Embryonic facial prominence (tissue), 1 donor: Measurements from ENCODE around the gene LMNTD2.

ENCODE experiments used
- DNase-seq: peaks from one replicate; pipeline ENCODE4 v3.0.0-alpha.2; 2016; ENCODE audit errors: extremely low spot score

Gene LMNTD2, protein sequence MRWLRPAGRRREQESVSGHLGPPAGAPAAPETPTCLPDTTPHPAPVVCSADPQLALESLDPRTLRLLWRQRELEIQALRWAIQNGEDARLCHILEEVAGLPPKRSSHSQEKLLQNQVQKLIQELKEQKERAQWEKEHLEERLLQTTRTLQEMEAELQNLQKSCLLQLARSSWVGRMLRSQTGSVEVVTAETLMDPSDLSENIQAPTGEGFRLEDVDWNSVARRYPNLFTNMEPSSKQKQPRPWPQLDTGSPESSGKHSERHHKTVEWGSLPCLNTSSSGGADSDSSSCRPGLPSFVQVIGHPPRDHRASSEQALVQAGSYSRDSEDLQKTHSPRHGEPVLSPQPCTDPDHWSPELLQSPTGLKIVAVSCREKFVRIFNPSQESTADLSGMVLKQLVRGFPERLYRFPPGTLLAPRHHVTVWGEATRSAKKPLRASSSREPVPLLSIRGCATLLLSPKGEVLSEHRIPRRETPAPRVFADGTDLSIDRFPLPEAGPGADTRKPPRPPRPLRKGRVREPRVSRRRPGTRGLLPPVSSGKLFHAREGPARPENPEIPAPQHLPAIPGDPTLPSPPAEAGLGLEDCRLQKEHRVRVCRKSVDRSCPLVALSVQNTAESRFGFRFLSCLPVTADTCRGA

DNA sequence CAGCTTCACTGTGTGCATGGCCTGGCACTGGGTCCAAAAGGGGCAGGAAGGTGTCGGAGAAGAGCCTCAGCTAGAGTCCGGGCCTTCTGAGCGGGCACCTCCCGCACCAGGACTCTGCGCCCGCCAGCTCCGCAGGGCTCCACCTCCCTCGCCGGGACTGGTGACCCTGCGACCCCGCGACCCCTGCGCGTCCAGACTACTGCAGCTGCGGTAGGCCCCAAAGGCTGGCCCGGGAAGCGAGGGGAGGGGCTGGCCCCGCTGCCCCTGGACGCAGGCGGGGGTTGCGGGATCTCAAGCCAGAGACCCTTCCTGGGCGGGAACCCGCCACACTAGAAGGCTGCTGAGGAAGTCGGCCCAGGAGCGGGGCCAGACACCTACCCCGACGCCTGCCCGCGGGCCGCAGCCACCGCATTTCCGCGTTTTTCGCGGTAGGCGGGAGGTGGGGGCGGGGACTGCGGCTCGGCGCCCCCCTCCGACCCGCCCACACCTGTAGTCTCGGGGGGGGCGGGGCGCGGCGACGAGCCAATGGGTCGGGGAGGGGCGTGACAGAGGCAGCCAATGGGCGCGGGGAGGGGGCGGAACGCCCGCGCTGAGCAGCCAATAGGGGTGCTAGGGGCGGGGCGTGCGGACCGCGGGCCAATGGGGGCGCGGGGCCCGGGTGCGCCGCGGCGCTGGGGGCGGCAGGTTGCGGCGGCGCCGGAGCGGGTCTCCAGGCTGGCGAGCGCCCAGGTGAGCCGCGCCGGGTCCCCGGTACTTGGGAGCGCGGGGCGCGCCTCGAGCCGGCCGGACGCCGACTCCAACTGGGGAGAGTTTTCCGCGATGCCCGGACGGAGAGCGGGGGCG, at the start of gene LMNTD2, which contains the start of gene RASSF7:
LMNTD2 (minus strand) TSS at position 434 of the 843 bp plus-strand sequence; CDS start at position 412, 22 bp downstream.
RASSF7 (plus strand) TSS at position 666 of the 843 bp plus-strand sequence. CDS start 799 bp downstream, outside the sequence.
- peak; percentile 78 for DNase-seq

DNA sequence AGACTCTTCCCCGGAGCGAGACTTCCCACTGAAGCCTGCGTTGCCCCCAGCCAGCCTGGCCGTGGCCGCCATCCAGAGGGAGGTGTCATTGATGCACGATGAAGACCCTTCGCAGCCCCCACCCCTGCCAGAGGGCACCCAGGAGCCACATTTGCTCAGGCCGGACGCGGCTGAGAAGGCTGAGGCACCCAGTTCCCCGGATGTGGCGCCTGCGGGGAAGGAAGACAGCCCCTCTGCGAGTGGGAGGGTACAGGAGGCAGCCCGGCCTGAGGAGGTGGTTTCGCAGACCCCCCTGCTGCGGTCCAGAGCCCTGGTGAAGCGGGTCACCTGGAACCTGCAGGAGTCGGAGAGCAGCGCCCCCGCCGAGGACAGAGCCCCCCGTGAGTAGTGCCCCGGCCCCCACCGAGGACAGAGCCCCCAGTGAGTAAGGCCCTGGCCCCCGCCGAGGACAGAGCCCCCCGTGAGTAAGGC, 48.8 kb upstream of the LMNTD2 start:
- no peak for DNase-seq

DNA sequence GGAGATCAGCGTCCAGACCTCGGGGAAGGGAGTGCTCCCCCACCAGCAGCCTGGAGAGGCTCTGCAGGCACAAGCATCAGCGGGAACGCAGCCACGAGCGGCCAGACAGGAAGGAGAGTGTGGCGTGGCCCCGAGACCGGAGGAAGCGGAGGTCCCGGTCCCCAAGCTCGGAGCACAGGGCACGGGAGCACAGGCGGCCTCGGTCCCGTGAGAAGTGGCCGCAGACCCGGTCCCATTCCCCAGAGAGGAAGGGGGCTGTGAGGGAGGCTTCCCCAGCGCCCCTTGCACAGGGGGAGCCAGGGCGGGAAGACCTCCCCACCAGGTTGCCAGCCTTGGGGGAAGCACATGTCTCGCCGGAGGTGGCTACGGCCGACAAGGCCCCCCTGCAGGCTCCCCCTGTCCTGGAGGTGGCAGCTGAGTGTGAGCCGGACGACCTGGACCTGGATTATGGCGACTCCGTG, 48.3 kb upstream of the LMNTD2 start:
- DNase-seq, result no peak

DNA sequence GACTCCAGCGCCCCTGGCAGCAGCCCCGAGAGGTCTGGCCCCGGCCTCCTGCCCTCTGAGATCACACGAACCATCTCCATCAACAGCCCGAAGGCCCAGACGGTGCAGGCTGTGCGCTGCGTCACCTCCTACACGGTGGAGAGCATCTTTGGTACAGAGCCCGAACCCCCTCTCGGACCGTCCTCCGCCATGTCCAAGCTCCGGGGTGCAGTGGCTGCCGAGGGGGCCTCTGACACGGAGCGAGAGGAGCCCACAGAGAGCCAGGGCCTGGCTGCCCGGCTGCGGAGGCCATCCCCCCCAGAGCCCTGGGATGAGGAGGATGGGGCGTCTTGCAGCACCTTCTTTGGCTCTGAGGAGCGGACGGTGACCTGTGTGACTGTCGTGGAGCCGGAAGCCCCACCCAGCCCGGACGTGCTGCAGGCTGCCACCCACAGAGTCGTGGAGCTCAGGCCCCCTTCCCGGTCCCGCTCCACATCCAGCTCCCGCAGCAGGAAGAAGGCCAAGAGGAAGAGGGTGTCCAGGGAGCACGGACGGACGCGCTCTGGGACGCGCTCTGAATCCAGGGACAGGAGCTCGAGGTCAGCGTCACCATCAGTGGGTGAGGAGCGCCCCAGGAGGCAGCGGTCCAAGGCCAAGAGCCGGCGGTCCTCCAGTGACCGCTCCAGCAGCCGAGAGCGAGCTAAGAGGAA, 47.6 kb upstream of the LMNTD2 start:
- DNase-seq, result no peak

DNA sequence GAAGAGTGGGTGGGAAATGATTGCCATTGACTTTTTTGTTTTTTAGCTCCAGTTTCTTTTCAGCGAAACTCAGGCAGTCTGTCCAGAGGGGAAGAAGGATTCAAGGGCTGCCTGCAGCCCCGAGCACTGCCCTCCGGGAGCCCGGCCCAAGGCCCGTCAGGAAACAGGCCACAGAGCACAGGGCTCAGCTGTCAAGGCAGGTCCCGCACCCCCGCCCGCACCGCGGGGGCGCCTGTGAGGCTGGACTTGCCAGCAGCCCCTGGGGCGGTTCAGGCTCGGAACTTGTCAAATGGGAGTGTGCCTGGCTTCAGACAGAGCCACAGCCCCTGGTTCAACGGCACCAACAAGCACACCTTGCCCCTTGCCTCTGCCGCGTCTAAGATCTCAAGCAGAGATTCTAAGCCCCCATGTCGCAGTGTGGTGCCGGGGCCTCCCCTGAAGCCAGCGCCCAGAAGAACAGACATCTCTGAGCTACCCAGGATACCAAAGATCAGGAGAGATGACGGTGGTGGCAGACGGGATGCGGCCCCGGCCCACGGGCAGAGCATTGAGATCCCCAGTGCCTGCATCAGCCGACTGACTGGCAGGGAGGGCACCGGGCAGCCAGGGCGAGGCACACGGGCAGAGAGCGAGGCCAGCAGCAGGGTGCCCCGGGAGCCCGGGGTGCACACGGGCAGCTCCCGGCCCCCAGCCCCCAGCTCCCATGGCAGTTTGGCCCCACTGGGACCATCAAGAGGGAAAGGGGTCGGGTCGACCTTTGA, 46.7 kb upstream of the LMNTD2 start:
- no peak for DNase-seq

DNA sequence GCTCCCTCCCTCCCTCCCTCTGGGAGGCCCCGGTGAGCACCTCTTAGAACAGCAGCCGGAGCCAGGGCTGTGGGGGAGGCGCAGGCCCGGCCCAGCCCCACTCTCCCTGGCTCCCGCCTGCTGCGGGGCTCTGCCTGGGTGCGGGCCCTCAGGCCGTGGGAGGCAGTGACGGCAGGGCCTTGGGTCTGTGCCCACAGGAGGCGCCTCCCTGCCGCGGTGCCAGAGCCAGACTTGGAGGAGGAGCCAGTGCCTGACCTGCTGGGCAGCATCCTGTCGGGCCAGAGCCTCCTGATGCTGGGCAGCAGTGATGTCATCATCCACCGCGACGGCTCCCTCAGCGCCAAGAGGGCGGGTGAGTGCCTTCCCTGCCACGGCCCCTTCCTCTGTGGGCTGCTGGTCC, 45.7 kb upstream of the LMNTD2 start:
- no peak for DNase-seq

DNA sequence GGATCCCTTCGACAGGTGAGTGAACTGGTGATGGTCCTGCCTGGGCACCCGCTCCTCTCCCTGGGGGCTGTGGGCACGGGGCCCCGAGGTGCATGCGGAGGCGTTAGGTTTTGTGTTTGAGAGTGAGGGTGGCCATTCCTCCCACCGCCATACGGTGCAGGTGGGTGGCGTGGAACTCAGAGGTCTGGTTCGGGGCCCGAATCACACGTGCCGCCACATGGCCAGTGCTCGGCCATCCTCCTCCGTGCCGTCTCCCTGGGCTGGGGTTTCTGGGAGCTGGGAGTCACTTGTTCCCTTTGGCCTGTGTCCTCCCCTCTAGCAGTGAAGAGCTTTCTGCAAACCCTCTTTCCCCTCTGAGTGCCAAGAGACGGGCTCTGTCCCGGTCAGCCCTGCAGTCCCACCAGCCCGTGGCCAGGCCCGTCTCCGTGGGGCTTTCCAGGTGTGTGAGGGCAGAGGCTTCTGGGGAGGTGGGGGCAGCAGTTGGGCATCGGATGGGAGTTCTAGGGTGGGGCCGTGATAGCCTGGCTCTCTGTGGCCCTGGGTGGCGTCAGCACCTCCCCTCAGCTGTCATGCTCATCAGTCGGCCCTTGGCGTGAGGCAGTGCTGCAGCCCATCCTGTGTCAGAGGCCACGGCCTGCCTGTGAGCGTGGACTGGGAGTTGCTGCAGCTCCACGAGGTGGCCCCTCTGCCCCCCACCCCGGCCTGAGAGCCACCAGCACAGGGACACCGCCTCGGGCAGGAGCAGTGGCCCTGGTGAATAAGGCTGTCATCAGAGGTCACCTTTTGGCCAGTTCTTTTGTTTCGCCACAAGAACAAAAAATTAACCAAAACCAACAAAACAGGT, 45.0 kb upstream of the LMNTD2 start:
- no peak for DNase-seq

DNA sequence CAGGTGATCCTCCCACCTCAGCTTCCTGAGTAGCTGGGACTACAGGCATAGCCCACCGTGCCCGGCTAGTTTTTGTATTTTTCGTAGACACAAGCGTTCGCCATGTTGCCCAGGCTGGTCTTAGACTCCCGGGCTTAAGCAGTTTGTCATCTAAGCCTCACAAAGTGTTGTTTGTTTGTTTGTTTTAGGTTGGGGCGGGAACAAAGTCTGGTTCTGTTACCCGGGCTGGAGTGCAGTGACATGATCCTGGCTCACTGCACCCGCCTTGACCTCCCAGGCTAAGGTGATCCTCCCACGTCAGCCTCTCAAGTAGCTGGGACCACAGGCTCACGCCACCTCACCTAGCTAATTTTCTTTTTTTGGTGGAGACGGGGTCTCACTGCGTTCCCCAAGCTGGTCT, 42.6 kb upstream of the LMNTD2 start:
- DNase-seq, result no peak

DNA sequence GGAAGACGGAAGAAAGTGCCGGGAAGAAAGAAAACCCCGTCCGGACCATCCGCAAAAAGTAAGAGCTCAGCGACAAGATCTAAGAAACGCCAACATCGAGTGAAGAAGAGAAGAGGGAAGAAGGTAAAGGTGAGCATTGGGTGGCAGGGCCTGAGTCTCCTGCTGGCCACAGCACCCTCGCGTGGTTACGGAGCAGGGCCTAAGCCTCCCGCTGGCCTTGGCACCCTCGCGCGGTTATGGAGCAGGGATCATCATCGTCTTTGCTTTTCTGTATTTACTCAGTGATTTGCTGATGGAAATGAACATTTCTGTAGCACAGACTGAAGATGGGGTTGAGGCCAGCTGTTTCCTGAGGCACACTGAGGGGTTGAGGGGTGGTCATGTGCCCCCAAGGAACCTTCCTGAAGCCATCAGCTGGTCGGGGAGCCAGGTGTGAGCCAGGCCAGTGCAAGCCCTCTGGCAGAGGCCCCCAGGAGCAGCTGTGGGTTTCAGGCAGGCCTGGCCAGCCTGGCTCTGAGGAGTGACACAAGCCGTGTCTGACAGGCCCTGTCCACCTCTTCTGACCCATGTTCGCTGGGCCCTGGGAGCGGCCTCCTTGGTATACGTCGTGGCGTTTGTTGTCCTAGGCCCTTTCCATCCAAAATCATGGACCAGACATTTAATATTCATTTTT, 41.2 kb upstream of the LMNTD2 start:
- DNase-seq, result no peak

DNA sequence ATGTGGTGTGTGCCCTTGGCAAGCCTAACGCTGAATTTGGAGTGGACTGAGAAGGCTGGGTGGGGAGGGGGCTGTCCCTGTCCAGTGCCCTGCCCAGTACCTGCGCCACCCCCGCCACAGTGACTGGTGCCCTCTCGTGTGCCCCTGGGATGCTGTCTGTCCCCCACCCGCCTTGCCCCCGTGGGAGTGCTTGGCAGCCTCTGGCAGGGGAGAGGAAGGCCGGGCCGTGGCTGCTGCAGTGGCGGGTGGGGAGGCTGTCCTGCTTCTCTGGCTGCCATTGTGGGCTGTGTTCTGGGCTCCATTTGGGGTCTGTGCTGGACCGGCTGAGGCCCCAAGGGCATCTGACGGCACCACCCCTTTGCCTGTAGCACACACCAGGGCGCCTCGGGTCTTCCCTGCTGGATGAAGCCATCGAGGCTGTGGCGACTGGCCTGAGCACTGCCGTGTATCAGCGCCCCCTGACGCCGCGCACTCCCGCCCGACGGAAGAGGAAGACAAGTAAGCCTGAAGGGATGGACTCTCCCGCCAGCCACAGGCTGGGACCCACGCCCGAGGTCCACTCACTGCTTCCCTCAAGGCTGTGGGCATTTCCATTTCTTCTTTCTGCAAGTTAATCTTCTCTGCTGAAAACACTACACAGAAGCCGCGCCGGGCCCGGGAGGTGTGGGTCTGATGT, 37.6 kb upstream of the LMNTD2 start:
- DNase-seq, result no peak

DNA sequence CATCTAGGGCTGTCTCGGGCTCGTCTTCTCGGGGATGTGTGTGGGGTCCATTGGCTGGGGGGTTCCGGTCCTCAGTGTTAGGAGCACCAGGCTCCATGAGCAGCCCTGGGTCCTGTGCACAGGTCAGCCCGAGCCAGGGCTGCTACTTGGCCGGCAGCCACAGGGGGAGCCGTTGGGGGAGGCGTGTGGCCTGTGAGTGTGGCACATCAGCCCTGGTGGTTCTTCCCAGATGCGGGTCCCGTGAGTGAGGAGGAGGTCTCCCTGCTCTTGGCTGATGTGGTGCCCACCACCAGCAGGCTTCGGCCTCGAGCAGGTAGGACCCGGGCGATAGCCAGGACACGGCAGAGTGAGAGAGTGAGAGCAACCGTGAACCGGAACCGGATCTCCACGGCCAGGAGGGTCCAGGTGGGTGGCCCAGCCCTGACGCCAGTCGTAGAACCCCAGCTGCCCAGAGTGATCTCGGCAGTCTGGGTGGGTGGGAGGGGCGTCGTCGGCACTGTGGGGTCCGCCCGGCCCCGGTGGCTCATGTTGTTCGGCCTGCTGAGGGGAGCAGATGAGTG, 36.7 kb upstream of the LMNTD2 start:
- DNase-seq, result no peak

DNA sequence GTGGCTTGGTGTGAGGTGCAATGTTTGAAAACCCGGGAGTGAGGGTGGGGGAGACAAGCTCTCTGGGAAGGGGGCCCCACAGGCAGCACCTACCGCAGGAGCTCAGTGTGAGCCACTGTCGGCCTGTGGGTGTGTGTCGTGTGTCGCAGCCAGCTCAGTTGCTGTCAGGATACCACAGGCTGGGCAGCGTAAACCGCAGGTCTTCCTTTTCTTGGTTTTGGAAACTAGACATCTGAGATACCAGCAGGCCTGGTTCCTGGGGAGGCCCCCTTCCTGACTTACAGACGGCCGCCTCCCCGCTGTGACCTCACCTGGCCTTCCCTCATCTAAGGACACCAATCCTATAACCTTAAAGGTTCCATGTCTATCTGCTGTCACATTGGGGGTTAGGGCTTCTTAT, 35.8 kb upstream of the LMNTD2 start:
- no peak for DNase-seq

DNA sequence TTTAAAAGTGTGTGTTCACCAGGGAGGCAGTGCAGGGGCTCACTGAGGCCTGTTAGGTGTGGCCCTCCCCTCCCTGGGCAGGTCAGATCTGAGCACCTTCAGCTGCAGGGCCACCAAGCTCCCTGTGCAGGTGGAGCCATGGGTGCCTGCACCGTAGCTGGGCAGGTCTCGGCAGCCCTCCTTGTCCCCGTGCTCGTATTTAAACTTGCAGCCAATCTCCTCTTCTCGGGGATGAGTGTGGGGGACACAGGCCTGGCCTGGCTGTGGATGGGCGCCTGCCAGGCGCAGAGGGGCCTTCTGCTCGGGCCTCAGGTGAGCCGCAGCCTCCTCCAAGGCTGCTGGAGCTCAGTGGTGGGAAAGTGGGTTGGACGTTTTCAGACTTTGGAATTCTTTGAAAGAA, 34.9 kb upstream of the LMNTD2 start:
- no peak for DNase-seq

DNA sequence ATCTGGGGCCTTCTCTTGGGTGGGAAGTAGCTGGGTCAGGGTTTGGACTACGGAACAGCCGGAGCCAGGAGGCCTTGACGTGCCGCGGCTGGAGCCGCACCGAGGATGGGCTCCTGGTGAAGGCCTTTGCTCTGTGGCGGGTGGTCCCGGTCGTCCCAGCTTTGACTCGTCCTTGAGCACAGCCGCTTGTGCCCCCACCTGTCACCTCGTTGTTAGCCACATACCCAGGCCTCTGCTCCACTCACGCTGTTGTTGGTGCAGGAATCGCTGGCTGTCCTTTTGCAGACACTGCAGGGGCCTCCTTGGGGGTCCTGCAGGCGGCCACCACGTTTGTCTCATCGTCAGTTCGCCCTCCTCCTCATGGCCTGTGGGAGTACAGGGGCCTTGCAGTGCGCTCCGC, 32.8 kb upstream of the LMNTD2 start:
- no peak for DNase-seq

DNA sequence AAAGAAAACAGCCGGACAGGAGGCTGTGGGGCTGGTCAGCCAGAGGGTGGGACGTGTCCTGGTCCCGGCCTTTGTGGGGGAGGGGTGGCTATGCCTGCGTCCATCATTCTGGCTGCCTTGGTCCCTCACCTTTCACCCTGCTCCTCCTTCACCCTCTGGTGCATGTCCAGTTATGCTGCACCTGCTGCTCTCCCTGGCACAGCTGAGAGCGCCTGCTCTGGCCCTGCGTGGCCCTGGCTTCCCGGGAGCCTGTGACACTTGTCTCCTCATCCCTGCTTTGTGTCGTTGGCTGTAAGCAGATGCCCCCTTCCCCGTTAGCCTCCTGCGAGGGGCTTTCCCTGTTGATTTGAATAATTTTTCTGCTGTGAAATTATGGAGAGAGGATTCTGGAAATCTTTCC, 32.4 kb upstream of the LMNTD2 start:
- no peak for DNase-seq

DNA sequence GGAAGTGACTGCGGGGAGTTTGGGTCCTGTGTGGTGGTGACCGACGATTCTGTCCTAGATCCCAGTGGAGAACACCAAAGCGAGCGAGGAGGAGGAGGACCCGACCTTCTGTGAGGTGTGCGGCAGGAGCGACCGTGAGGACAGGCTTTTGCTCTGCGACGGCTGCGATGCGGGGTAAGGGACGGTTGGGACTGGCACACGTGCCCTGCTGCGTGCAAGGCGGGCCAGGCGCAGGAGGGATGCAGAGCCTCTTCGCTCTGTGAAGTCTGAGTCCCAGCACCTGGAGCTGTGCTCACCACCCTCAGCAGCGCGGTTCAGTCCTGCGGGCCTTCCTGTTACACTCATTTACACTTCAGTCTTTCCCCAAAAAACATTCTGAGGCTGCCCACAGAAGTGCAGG, 32.0 kb upstream of the LMNTD2 start:
- no peak for DNase-seq

DNA sequence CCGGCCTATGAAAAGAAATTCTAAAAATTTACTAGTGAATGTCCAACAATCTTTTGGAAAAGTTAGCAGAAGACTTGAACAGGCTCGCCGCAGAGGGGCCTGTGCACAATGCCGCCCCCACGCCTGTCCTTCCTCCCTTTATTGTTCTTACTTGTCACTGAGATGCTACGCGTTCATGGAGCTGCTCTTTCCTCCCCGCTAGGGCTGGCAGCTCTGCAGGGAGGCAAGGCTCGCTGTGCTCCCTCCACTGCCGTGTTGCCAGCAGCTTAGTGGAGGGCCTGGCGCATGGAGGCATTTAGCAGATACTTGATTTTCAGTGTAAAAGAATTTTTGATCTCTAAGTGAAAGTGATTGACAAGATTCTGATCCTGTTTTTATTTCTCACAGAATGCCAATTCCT, 30.5 kb upstream of the LMNTD2 start:
- no peak for DNase-seq

DNA sequence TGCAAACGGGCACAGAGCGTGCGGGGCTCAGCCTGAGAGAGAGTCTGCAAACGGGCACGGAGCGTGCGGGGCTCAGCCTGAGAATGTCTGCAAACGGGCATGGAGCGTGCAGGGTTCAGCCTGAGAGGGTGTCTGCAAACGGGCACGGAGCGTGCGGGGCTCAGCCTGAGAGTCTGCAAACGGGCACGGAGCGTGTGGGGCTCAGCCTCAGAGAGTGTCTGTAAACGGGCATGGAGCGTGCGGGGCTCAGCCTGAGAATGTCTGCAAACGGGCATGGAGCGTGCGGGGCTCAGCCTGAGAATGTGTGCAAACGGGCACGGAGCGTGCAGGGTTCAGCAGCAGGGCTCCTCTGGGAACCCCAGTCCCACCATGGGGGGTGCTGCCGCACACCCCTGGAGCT, 29.3 kb upstream of the LMNTD2 start:
- DNase-seq, result no peak
